Coronary artery (tissue), 2 donors: ENCODE results near the gene ZNF606.
A peak's percentile ranks its signal among the peaks of the same experiment; 100 is the strongest.

Experiments used
- DNase-seq: peaks from one replicate; pipeline ENCODE4 v3.0.0-alpha.2; 2017; ENCODE audit warnings: low spot score
- H3K27ac ChIP-seq, 2 donors: fragments of 200-600 bp; sonication (generic); one replicate each; pipeline ENCODE4 v1.5.1; 2016 to 2019
- H3K4me3 ChIP-seq: fragments of 200-600 bp; sonication (generic); 2 replicates; pipeline ENCODE4 v1.5.1; 2016; ENCODE audit warnings: mild to moderate bottlenecking, moderate library complexity
- TF ChIP-seq, protein P1 (sequence below): fragments of 200-600 bp; sonication (generic); IDR thresholded peaks from one replicate; pipeline ENCODE4 v1.5.1; 2019; ENCODE audit warnings: antibody characterized with exemption

ZNF606 gene

DNA sequence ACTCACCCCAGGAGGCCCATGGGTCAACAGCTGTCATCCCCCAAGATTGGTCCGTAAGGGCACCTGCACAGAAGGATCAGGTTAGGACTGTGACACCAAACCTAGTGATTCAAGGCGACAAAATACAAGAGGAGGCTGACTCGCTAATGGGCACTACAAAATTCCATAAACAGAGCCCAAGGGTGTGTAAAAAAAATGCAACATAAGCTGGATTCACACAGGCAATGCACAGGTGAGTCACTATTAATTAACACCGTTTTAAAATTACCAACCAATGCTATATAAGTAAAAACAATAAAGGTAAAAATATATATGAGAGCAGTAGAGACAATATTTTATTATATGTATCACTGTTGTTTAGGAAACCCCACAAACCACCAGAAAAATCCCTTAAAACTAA is 1.9 kb downstream of the ZNF606 start:
- TF ChIP-seq, protein P1, sequence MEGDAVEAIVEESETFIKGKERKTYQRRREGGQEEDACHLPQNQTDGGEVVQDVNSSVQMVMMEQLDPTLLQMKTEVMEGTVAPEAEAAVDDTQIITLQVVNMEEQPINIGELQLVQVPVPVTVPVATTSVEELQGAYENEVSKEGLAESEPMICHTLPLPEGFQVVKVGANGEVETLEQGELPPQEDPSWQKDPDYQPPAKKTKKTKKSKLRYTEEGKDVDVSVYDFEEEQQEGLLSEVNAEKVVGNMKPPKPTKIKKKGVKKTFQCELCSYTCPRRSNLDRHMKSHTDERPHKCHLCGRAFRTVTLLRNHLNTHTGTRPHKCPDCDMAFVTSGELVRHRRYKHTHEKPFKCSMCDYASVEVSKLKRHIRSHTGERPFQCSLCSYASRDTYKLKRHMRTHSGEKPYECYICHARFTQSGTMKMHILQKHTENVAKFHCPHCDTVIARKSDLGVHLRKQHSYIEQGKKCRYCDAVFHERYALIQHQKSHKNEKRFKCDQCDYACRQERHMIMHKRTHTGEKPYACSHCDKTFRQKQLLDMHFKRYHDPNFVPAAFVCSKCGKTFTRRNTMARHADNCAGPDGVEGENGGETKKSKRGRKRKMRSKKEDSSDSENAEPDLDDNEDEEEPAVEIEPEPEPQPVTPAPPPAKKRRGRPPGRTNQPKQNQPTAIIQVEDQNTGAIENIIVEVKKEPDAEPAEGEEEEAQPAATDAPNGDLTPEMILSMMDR: no peak
- no peak overlapping the region for H3K27ac ChIP-seq
- peak overlapping the region; percentile 90 for H3K4me3 ChIP-seq
- DNase-seq: no peak

DNA sequence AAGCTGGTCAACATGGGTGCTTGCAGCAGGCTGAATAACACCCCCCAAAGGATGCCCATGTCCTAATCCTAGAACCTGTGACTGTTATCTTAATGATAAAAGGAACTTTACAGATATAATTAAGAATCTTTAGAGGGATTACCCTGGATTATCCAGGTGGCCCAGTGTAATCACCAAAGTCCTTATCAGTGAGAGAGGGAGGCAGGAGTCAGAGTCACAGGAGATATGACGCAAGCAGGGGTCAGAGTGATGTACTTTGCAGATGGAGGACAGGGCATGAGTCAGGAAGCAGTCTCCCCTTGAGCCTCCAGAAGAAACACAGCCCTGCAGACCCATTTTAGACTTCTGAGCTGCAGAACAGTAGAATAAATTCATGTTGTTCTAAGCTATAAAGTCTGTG is 9.8 kb downstream of the ZNF606 start:
- DNase-seq: no peak
- TF ChIP-seq, protein P1: no peak
- Histone ChIP-seq H3K27ac (no peak overlapping the region), H3K4me3 (no peak overlapping the region)

DNA sequence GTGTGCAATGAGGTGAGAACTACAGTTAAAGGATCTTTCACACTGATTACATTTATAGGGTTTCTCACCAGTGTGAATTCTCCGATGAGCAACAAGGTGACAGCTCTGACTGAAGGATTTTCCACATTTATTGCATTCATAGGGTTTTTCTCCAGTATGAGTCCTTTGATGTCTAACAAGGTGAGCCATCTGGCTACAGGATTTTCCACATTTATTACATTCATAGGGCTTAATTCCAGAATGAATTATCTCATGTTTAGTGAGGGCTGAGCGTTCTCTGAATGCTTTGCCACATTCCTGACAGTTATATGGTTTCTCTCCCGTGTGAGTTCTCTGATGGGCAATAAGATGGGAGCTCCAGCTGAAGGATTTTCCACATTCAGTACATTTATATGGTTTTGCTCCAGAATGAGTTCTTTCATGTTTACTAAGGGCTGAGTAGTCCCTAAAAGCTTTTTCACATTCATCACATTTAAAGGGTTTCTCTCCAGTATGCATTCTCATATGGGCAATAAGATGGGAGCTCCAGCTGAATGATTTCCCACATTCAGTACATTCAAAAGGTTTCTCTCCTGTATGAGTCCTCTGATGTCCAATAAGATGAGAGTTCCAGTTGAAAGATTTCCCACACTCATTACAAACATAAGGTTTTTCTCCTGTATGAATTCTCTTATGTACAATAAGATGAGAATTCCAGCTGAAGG is 23.9 kb downstream of the ZNF606 start:
- Histone ChIP-seq H3K4me3 (peak overlapping the region; percentile 38), H3K27ac (no peak overlapping the region)
- TF ChIP-seq, protein P1: no peak
- no peak for DNase-seq

DNA sequence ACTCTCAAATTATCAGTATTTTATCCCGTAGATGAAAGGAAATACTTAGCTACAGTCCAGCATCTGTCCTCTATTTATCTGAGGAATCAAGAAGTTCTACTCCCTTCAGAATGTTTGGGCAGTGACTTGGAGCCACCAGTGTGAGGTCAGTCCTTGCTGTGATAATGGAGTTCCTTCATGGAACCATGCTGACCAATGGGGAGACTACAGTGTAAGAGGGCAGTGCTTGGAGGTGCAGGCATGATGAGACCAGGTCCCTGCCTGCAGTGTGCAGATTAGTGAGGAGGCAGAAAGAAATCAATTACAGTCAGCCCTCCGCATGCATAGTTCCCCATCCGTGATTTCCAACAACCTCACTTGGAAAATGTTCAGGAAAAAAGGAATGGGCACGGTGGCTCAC is 28.2 kb downstream of the ZNF606 start, which contains the start of gene C19orf18:
C19orf18 (minus strand) TSS at position 101 of the 400 bp plus-strand sequence. CDS start 102 bp downstream, outside the sequence.
- TF ChIP-seq, protein P1: no peak
- Histone ChIP-seq H3K4me3 (no peak within 1 kb of the TSS), H3K27ac (no peak within 1 kb of the TSS)
- no peak for DNase-seq

DNA sequence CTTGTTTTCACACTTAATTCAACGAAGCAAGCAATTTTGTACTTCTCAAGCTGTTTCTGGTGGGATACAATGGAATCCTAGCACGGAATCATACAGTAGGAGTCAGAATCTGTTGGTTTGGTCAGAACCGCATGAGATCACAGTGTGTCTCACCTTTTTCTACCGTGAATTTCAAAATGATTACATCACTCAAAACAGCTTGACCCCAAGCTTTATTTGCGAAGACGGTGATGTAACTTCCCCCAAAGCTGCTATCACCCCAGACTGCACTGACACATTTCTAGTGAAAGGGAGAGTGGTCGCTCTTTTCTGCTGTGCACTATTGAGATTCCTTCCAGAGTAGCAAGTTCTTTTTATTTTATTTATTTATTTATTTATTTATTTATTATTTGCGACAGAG is 37.9 kb downstream of the ZNF606 start:
- TF ChIP-seq, protein P1: no peak
- no peak overlapping the region for H3K4me3 ChIP-seq

DNA sequence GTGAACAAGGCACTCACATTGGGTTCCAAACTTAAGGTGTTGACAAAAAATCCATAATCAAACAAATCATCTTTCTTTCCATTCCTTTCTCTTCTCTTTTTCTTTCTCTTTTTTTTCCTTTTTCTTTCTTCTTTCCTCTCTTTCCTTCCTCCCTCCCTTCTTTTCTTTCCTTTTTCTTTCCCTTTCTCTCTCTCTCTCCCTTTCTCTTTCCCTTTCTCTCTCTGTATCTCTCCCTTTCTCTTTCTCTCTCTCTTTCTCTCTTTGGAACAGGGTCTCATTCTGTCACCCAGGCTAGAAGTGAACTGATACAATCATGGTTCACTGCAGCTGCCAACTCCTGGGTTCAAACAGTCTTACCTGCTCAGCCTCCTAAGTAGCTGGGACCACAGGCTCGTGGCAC is 40.8 kb downstream of the ZNF606 start:
- TF ChIP-seq, protein P1: no peak
- DNase-seq: no peak
- Histone ChIP-seq H3K27ac (no peak overlapping the region), H3K4me3 (no peak overlapping the region)

More for the DNA sequence above, 37.9 kb downstream of the ZNF606 start:
- DNase-seq: no peak
- no peak overlapping the region for H3K27ac ChIP-seq

DNA sequence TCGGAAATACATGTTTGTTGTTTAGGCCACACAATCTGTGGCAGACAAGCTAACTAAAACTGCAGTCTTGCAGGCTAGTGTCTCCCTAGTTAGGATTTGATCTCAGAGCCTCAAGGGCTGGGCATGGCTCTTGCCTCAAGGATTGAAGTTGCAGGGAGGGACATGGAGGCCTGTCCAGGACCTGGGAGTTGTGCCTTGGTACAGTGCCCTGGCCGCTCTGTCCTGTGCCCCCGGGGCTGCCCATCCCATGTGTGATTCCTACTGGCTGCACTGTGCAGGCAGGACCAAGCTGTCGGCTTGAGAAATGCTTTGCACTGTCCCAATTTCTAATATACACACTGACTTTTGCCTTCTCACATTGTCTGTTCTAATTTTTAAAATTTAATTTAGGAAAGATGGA is 47.6 kb downstream of the ZNF606 start:
- Histone ChIP-seq H3K4me3 (no peak overlapping the region), H3K27ac (no peak overlapping the region)
- TF ChIP-seq, protein P1: no peak
- no peak for DNase-seq
